ENCODE data around the gene IL5.

The IL5 gene

DNA sequence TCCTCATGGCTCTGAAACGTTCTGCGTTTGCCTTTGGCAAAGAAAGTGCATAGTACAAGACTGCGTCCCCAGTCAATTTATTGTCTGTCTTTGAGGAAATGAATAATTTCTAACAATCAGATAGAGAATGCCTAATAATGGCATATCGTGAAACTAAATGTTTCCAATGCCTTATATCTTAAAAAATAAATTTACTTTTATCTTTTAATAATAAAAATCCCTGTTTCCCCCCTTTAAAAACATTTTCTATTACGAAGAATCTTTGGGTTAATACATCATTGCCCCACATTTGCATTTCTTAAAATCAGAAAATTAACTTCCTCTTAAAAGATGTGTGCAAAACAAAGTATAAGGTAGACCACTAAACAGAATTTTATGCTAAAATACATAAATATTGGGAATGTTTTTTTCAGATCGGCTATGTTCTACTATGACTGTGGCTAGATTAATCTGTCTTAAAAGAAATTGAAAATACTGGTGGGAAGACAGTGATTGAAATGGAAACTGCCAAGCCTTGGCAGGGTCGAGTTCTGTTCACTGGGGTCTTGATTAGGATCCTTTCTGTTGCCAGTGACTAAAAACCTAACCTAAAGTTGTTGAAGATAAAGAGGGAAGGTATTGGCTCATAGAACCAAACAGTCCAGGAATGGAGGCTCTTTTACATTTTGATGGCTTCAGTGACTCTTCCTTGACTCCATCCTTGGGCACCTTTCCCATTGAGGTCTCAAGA, at the start of gene IL5:
Gene IL5 (minus strand): TSS at position 51 of the 730 bp plus-strand sequence. CDS start 44 bp downstream, at position 7.
- TF ChIP-seq YY1 (IDR thresholded peaks at IDR 0.05; ENCODE audit: low read depth) (no peak), TCF12 (IDR thresholded peaks at IDR 0.05; ENCODE audit: low read depth) (no peak), TEAD4 (IDR thresholded peaks at IDR 0.05) (no peak)

DNA sequence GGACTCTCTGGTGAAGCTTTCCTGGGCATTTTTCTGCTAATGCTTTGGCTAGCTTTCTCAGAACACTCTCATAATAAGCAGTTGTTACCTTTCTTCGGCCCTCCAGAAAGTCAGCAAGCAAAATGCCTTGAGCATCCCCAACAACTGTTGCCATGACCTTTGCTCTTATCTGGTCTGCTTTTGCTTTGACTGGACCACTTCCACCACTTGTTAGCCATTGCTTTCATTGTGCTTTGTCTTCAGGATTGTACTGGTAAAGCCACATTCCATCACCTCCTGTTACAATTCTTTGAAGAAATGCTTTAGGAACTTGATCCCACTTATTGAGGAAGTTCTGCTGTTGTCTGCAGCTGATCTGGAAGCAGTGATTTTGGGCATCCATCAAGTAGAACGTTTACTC, 49.2 kb upstream of the IL5 start:
- TF ChIP-seq NFIC (IDR thresholded peaks at IDR 0.05) (no peak), CEBPB (IDR thresholded peaks at IDR 0.05) (no peak), ZBTB7A (IDR thresholded peaks at IDR 0.05; ENCODE audit: low read depth) (no peak), CREB1 (IDR thresholded peaks at IDR 0.05; ENCODE audit: low read depth) (no peak)

DNA sequence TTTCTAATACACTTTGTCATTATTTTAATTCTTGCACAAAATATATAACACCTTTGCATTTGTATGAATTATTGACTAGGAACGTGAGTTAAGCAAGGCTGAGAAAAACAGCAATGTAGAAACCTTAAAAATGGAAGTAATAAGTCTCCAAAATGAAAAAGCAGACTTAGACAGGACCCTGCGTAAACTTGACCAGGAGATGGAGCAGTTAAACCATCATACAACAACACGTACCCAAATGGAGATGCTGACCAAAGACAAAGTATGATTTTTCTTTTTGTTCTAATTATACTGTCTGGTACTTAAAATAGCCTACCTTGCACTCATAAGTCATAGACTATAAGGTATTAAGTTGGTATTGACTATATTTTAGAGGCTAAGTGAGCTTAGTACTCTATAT, 47.8 kb upstream of the IL5 start:
- TF ChIP-seq YY1 (IDR thresholded peaks at IDR 0.05; ENCODE audit: low read depth) (no peak), CEBPB (IDR thresholded peaks at IDR 0.05) (no peak), EP300 (IDR thresholded peaks at IDR 0.05; ENCODE audit: borderline replicate concordance) (no peak), RAD21 (IDR thresholded peaks at IDR 0.05; ENCODE audit: low read depth) (peak; percentile 29; the same call in 1 of the 2 replicates), ZBTB7A (IDR thresholded peaks at IDR 0.05; ENCODE audit: low read depth) (no peak), TCF12 (IDR thresholded peaks at IDR 0.05; ENCODE audit: low read depth) (no peak)

DNA sequence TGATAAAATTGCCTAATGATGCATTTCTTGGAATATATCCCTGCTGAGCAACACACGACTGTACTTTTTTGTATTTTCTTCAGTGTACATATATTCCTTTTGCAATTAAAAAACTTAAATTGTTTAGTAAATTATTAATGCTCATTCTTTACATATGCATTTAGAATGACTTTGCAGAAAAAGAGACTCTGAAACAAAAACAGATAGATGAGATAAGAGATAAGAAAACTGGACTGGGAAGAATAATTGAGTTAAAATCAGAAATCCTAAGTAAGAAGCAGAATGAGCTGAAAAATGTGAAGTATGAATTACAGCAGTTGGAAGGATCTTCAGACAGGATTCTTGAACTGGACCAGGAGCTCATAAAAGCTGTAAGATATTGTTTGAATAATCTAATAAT, 46.1 kb upstream of the IL5 start:
- TF ChIP-seq, protein P1, sequence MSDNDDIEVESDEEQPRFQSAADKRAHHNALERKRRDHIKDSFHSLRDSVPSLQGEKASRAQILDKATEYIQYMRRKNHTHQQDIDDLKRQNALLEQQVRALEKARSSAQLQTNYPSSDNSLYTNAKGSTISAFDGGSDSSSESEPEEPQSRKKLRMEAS (IDR thresholded peaks at IDR 0.05): no peak
- TF ChIP-seq, protein P2, sequence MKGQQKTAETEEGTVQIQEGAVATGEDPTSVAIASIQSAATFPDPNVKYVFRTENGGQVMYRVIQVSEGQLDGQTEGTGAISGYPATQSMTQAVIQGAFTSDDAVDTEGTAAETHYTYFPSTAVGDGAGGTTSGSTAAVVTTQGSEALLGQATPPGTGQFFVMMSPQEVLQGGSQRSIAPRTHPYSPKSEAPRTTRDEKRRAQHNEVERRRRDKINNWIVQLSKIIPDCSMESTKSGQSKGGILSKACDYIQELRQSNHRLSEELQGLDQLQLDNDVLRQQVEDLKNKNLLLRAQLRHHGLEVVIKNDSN (IDR thresholded peaks at IDR 0.05): no peak
- TF ChIP-seq, protein P3, sequence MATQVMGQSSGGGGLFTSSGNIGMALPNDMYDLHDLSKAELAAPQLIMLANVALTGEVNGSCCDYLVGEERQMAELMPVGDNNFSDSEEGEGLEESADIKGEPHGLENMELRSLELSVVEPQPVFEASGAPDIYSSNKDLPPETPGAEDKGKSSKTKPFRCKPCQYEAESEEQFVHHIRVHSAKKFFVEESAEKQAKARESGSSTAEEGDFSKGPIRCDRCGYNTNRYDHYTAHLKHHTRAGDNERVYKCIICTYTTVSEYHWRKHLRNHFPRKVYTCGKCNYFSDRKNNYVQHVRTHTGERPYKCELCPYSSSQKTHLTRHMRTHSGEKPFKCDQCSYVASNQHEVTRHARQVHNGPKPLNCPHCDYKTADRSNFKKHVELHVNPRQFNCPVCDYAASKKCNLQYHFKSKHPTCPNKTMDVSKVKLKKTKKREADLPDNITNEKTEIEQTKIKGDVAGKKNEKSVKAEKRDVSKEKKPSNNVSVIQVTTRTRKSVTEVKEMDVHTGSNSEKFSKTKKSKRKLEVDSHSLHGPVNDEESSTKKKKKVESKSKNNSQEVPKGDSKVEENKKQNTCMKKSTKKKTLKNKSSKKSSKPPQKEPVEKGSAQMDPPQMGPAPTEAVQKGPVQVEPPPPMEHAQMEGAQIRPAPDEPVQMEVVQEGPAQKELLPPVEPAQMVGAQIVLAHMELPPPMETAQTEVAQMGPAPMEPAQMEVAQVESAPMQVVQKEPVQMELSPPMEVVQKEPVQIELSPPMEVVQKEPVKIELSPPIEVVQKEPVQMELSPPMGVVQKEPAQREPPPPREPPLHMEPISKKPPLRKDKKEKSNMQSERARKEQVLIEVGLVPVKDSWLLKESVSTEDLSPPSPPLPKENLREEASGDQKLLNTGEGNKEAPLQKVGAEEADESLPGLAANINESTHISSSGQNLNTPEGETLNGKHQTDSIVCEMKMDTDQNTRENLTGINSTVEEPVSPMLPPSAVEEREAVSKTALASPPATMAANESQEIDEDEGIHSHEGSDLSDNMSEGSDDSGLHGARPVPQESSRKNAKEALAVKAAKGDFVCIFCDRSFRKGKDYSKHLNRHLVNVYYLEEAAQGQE (IDR thresholded peaks at IDR 0.05; ENCODE audit: low read depth): no peak

DNA sequence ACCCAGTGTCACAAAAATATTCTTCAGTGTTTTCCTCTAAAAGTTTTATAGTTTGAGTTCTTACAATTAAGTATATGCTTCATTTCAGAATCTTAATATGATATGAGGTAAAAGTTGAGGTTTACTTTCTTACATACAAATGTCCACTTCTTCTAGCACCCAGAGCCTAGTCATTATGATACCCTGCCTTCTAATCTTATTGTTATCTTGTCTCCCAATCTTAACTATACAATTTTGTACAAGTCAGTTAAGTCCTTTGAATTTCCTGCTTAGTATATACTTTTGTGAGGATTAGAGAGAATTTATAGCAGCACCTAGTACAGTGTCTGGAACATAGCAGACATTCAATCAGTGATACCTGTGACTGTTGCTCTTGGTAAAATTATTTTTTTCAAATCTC, 42.7 kb upstream of the IL5 start:
- TF ChIP-seq EGR1 (IDR thresholded peaks at IDR 0.05) (no peak), TAF1 (IDR thresholded peaks at IDR 0.05; ENCODE audit: low read depth) (no peak), TEAD4 (IDR thresholded peaks at IDR 0.05) (no peak), CEBPB (IDR thresholded peaks at IDR 0.05) (no peak), ZBTB7A (IDR thresholded peaks at IDR 0.05; ENCODE audit: low read depth) (no peak), EP300 (IDR thresholded peaks at IDR 0.05; ENCODE audit: borderline replicate concordance) (no peak), CREB1 (IDR thresholded peaks at IDR 0.05; ENCODE audit: low read depth) (no peak), FOXM1 (IDR thresholded peaks at IDR 0.05; ENCODE audit: borderline replicate concordance, low read depth) (no peak), NFIC (IDR thresholded peaks at IDR 0.05) (no peak), TCF12 (IDR thresholded peaks at IDR 0.05; ENCODE audit: low read depth) (no peak), YY1 (IDR thresholded peaks at IDR 0.05; ENCODE audit: low read depth) (no peak)
- TF ChIP-seq, protein P3 (IDR thresholded peaks at IDR 0.05; ENCODE audit: low read depth): no peak
- TF ChIP-seq, protein P1 (IDR thresholded peaks at IDR 0.05): no peak
- TF ChIP-seq, protein P2 (IDR thresholded peaks at IDR 0.05): no peak

DNA sequence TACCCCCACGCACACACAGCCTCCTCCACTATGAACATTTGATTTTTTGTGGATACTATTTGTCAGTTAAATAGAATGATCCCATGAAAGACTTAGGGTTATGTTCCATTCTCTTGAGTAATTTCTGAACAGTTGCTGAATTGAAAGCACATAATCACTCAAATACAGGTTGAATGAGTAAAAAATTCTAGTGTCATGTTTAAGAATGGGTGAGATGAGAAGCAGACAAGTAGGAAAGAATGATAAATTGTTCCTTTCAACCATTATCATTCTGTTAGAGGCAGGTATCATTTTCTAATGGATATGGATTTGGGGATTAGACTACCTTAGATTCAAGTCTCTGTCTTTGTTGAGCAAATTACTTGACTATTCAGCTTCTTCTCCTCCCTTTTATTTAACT, 32.8 kb upstream of the IL5 start:
- TF ChIP-seq NFIC (IDR thresholded peaks at IDR 0.05) (no peak), CREB1 (IDR thresholded peaks at IDR 0.05; ENCODE audit: low read depth) (no peak), FOXM1 (IDR thresholded peaks at IDR 0.05; ENCODE audit: borderline replicate concordance, low read depth) (no peak), CEBPB (IDR thresholded peaks at IDR 0.05) (no peak)

DNA sequence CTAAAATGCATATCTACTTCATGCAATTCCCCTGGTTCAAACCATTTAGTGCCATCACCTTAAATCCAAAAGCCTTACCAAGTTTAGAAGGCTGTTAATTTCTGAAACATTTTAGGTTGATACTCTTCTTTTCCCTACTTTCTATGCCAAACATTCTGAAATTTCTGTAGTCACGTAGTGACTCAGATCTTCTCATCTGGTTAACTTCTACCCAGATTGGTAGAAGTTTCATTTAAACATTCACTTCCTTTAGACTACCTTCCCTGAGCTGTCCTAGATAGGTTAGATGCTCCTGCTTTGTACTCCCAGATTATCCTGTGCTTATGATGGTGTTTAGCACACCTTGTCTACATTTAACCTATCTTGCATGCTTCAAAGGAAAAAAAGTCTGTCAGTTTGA, 23.3 kb upstream of the IL5 start:
- TF ChIP-seq, protein P3 (IDR thresholded peaks at IDR 0.05; ENCODE audit: low read depth): no peak
- TF ChIP-seq, protein P1 (IDR thresholded peaks at IDR 0.05): no peak
- TF ChIP-seq NFIC (IDR thresholded peaks at IDR 0.05): no peak
- no peak for TF ChIP-seq TAF1 (IDR thresholded peaks at IDR 0.05; ENCODE audit: low read depth)
- no peak for TF ChIP-seq TCF12 (IDR thresholded peaks at IDR 0.05; ENCODE audit: low read depth)
- no peak for TF ChIP-seq EP300 (IDR thresholded peaks at IDR 0.05; ENCODE audit: borderline replicate concordance)
- TF ChIP-seq CEBPB (IDR thresholded peaks at IDR 0.05): no peak
- TF ChIP-seq TEAD4 (IDR thresholded peaks at IDR 0.05): no peak
- no peak for TF ChIP-seq ZBTB7A (IDR thresholded peaks at IDR 0.05; ENCODE audit: low read depth)
- TF ChIP-seq YY1 (IDR thresholded peaks at IDR 0.05; ENCODE audit: low read depth): no peak
- no peak for TF ChIP-seq FOXM1 (IDR thresholded peaks at IDR 0.05; ENCODE audit: borderline replicate concordance, low read depth)

Data from Ishikawa (cell line).